ENCODE measurements around the gene MKNK1.

- no peak for TF ChIP-seq CTCF (IDR thresholded peaks at IDR 0.05)
- no peak for TF ChIP-seq POLR2A (IDR thresholded peaks at IDR 0.05)
- no peak for TF ChIP-seq POLR2AphosphoS5 (IDR thresholded peaks at IDR 0.05)
Measured at GRCh38 chr1:46543761-46544560, 60.1 kb downstream of the MKNK1 start.
